ENCODE results near the gene SGMS1. TPM values are rescaled to one million over a fixed set of nuclear protein-coding genes. Genes with fewer than 3 reads are reported as not detected.

The SGMS1 gene
- total RNA-seq, 2 experiments from 2014 or later, result 24.8 to 25.2 TPM

- no peak for ATAC-seq (ENCODE audit: poor library complexity)
- H3K4me1 Mint-ChIP-seq (ENCODE audit: low read depth), result no peaks in the 10 kb centered on the region
- Histone ChIP-seq H3K4me1 (ENCODE audit: insufficient read depth, low read length) (peaks cover 8% of the 10 kb centered on the region), H3K36me3 (ENCODE audit: insufficient read depth, low read length) (no peaks in the 10 kb centered on the region), H3K4me3 (ENCODE audit: low read length) (no peak overlapping the region), H3K27me3 (ENCODE audit: control insufficient read depth in 1 of 2, insufficient read depth in 2 of 2, low read length in 2 of 2) (no peaks in the 10 kb centered on the region), H3K9me3 (ENCODE audit: control insufficient read depth in 1 of 2, insufficient read depth in 1 of 2, low read length in 2 of 2) (no peaks in the 10 kb centered on the region), H3K27ac (ENCODE audit: low read depth in 1 of 2, low read length in 2 of 2) (no peak overlapping the region)
- H3K4me3 Mint-ChIP-seq, result no peak overlapping the region
- no peak for DNase-seq
- no peaks in the 10 kb centered on the region for H3K9me3 Mint-ChIP-seq
- H3K36me3 Mint-ChIP-seq (ENCODE audit: low read depth), result peaks cover 31% of the 10 kb centered on the region
- H3K27ac Mint-ChIP-seq, result no peak overlapping the region
- TF ChIP-seq CTCF (IDR thresholded peaks at IDR 0.05), result no peak
- intact Hi-C loops (cut with DNase I, micrococcal nuclease), result no loop called here
- CTCF ChIA-PET, result no interaction called here
- POLR2A ChIA-PET, result no interaction called here
- H3K27me3 Mint-ChIP-seq, result no peaks in the 10 kb centered on the region
Observed at GRCh38 chr10:50375745-50376144, 248.0 kb downstream of the SGMS1 start.

- H3K9me3 ChIP-seq (ENCODE audit: control insufficient read depth in 1 of 2, insufficient read depth in 1 of 2, low read length in 2 of 2), result no peaks in the 10 kb centered on the region
- ATAC-seq (ENCODE audit: poor library complexity), result no peak
- H3K4me3 ChIP-seq (ENCODE audit: low read length), result no peak overlapping the region
- no peak overlapping the region for H3K4me3 Mint-ChIP-seq
- DNase-seq, result no peak
- H3K9me3 Mint-ChIP-seq, result no peaks in the 10 kb centered on the region
- ChIA-PET CTCF (no interaction called here), POLR2A (no interaction called here)
- peaks cover 32% of the 10 kb centered on the region for H3K36me3 Mint-ChIP-seq (ENCODE audit: low read depth)
- no peak for TF ChIP-seq CTCF (IDR thresholded peaks at IDR 0.05)
- no peaks in the 10 kb centered on the region for H3K4me1 Mint-ChIP-seq (ENCODE audit: low read depth)
- peaks cover 8% of the 10 kb centered on the region for H3K4me1 ChIP-seq (ENCODE audit: insufficient read depth, low read length)
- H3K27me3 ChIP-seq (ENCODE audit: control insufficient read depth in 1 of 2, insufficient read depth in 2 of 2, low read length in 2 of 2), result no peaks in the 10 kb centered on the region
- intact Hi-C loops (cut with DNase I, micrococcal nuclease), result no loop called here
- H3K27ac ChIP-seq (ENCODE audit: low read depth in 1 of 2, low read length in 2 of 2), result no peak overlapping the region
- H3K27ac Mint-ChIP-seq, result no peak overlapping the region
- no peaks in the 10 kb centered on the region for H3K36me3 ChIP-seq (ENCODE audit: insufficient read depth, low read length)
- H3K27me3 Mint-ChIP-seq, result no peaks in the 10 kb centered on the region
Observed at GRCh38 chr10:50375051-50375452, 248.7 kb downstream of the SGMS1 start.

- Histone ChIP-seq H3K4me1 (ENCODE audit: insufficient read depth, low read length) (peaks cover 8% of the 10 kb centered on the region), H3K9me3 (ENCODE audit: control insufficient read depth in 1 of 2, insufficient read depth in 1 of 2, low read length in 2 of 2) (no peaks in the 10 kb centered on the region), H3K27me3 (ENCODE audit: control insufficient read depth in 1 of 2, insufficient read depth in 2 of 2, low read length in 2 of 2) (no peaks in the 10 kb centered on the region), H3K36me3 (ENCODE audit: insufficient read depth, low read length) (no peaks in the 10 kb centered on the region), H3K4me3 (ENCODE audit: low read length) (no peak overlapping the region), H3K27ac (ENCODE audit: low read depth in 1 of 2, low read length in 2 of 2) (no peak overlapping the region)
- Mint-ChIP-seq H3K36me3 (ENCODE audit: low read depth) (peaks cover 31% of the 10 kb centered on the region), H3K27ac (no peak overlapping the region), H3K4me3 (no peak overlapping the region), H3K4me1 (ENCODE audit: low read depth) (no peaks in the 10 kb centered on the region), H3K27me3 (no peaks in the 10 kb centered on the region), H3K9me3 (no peaks in the 10 kb centered on the region)
- DNase-seq (no peak), ATAC-seq (ENCODE audit: poor library complexity) (no peak)
- CTCF ChIA-PET, result no interaction called here
- TF ChIP-seq CTCF (IDR thresholded peaks at IDR 0.05), result no peak
- POLR2A ChIA-PET, result no interaction called here
- intact Hi-C loops (cut with DNase I, micrococcal nuclease), result no loop called here
Observed at GRCh38 chr10:50373821-50374501, 249.8 kb downstream of the SGMS1 start.

Data from CD4-positive, alpha-beta T cell (primary cell).